IMR-90 (cell line): ENCODE data around the gene WNT6. TPM values are rescaled to one million over a fixed set of nuclear protein-coding genes. Genes with fewer than 3 reads are reported as not detected.

Source experiments
- ATAC-seq: fragments of 200-7000 bp; cut with Tn5 transposase; 2 replicates; pipeline ENCODE4 v1.9.1; 2020; ENCODE audit warnings: low read depth, mild to moderate bottlenecking, moderate library complexity
- BruUV-seq: library from RNA; stranded (reverse); fragments of 400-500 nt; replicated peaks from 2 replicates; lab custom pipeline; 2021; lab: Mats Ljungman, UMichigan
- CTCF ChIA-PET: fragments of 300-600 bp; formaldehyde crosslinking; extraction: SDS; loops from one replicate; lab custom pipeline; 2021; ENCODE audit warnings: antibody characterized with exemption; lab: Yijun Ruan, JAX
- POLR2A ChIA-PET: fragments of 300-600 bp; sonication (Branson Sonifier 250); formaldehyde crosslinking; loops from one replicate; lab custom pipeline; 2022; ENCODE audit warnings: antibody characterized with exemption; ENCODE audit not compliant: unreplicated experiment; lab: Charles Lee
- DNase-seq: peaks from one replicate; pipeline ENCODE4 v3.0.0; 2013
- H2AFZ ChIP-seq: replicated peaks from 2 replicates; pipeline ENCODE3; 2013; ENCODE audit warnings: low read length, mild to moderate bottlenecking; ENCODE audit not compliant: poor library complexity
- H2AK5ac ChIP-seq: 2 replicates; pipeline ENCODE4 v1.6.1; 2013; ENCODE audit warnings: low read depth, low read length, inconsistent platforms
- H2AK9ac ChIP-seq: replicated peaks from 2 replicates; pipeline ENCODE3; 2013; ENCODE audit warnings: mild to moderate bottlenecking, low read depth, low read length, moderate library complexity; ENCODE audit not compliant: poor library complexity
- H2BK120ac ChIP-seq: 2 replicates; pipeline ENCODE4 v1.6.1; 2013; ENCODE audit warnings: low read depth, low read length, inconsistent platforms
- H2BK15ac ChIP-seq: 3 replicates; pipeline ENCODE4 v1.6.1; 2013; ENCODE audit warnings: low read depth, low read length, inconsistent platforms
- H2BK20ac ChIP-seq: 2 replicates; pipeline ENCODE4 v1.6.1; 2013; ENCODE audit warnings: low read depth, mild to moderate bottlenecking, inconsistent platforms, low read length, moderate library complexity
- H2BK5ac ChIP-seq: 2 replicates; pipeline ENCODE4 v1.6.1; 2013; ENCODE audit warnings: mild to moderate bottlenecking, low read depth, low read length, inconsistent platforms; ENCODE audit not compliant: poor library complexity, severe bottlenecking
- H3K14ac ChIP-seq: replicated peaks from 2 replicates; pipeline ENCODE4 v1.6.1; 2013; ENCODE audit warnings: low read depth, low read length, inconsistent platforms
- H3K18ac ChIP-seq: 2 replicates; pipeline ENCODE4 v1.6.1; 2013; ENCODE audit warnings: low read depth, low read length, control low read depth
- H3K23ac ChIP-seq: 2 replicates; pipeline ENCODE4 v1.6.1; 2013; ENCODE audit warnings: low read depth, low read length, inconsistent platforms
- H3K27ac ChIP-seq: 2 replicates; pipeline ENCODE4 v1.5.1; 2013; ENCODE audit warnings: mild to moderate bottlenecking, control low read depth, low read length; ENCODE audit not compliant: insufficient read depth
- H3K27me3 ChIP-seq: 2 replicates; pipeline ENCODE4 v1.6.1; 2013; ENCODE audit warnings: low read length; ENCODE audit not compliant: control insufficient read depth, insufficient read depth
- H3K36me3 ChIP-seq: 2 replicates; pipeline ENCODE4 v1.6.1; 2013; ENCODE audit warnings: low read length, mixed read lengths; ENCODE audit not compliant: control insufficient read depth, insufficient read depth
- H3K4ac ChIP-seq: 2 replicates; pipeline ENCODE4 v1.6.1; 2013; ENCODE audit warnings: low read depth, low read length, inconsistent platforms
- H3K4me1 ChIP-seq: 2 replicates; pipeline ENCODE4 v1.6.1; 2013; ENCODE audit warnings: low read length, mixed read lengths; ENCODE audit not compliant: control insufficient read depth, insufficient read depth
- H3K4me2 ChIP-seq: 2 replicates; pipeline ENCODE4 v1.6.1; 2013; ENCODE audit warnings: low read depth, mild to moderate bottlenecking, control low read depth, low read length, moderate library complexity
- H3K4me3 ChIP-seq: 2 replicates; pipeline ENCODE4 v1.5.1; 2013; ENCODE audit warnings: low read depth, mild to moderate bottlenecking, control low read depth, low read length, moderate library complexity; ENCODE audit not compliant: insufficient read depth
- H3K56ac ChIP-seq: 2 replicates; pipeline ENCODE4 v1.6.1; 2013; ENCODE audit warnings: low read length, inconsistent platforms; ENCODE audit not compliant: insufficient read depth; ENCODE audit errors: extremely low read depth
- H3K79me1 ChIP-seq, 2 experiments: 2 replicates each; pipeline ENCODE4 v1.6.1; 2013; ENCODE audit warnings: low read length in 2 of 2, inconsistent platforms in 1 of 2, low read depth in 1 of 2
- H3K9ac ChIP-seq: 2 replicates; pipeline ENCODE4 v1.6.1; 2013; ENCODE audit warnings: low read depth, low read length, control low read depth
- H3K9me1 ChIP-seq: 2 replicates; pipeline ENCODE4 v1.6.1; 2013; ENCODE audit warnings: low read length, inconsistent platforms; ENCODE audit not compliant: insufficient read depth
- H3K9me3 ChIP-seq: 2 replicates; pipeline ENCODE4 v1.6.1; 2013; ENCODE audit warnings: low read length; ENCODE audit not compliant: control insufficient read depth, insufficient read depth
- H4K20me1 ChIP-seq: 2 replicates; pipeline ENCODE4 v1.6.1; 2013; ENCODE audit warnings: low read length, inconsistent platforms; ENCODE audit not compliant: insufficient read depth
- H4K5ac ChIP-seq: 2 replicates; pipeline ENCODE4 v1.6.1; 2013; ENCODE audit warnings: mild to moderate bottlenecking, low read depth, low read length, control low read depth
- H4K8ac ChIP-seq, 2 experiments: 2 replicates each; pipeline ENCODE4 v1.6.1; 2013; ENCODE audit warnings: low read depth in 2 of 2, low read length in 2 of 2, control low read depth in 1 of 2, inconsistent platforms in 1 of 2
- H4K91ac ChIP-seq: 2 replicates; pipeline ENCODE4 v1.6.1; 2013; ENCODE audit warnings: low read depth, low read length, inconsistent platforms; ENCODE audit not compliant: insufficient read depth
- BHLHE40 ChIP-seq: fragments of 150-350 bp; IDR thresholded peaks from 2 replicates; pipeline ENCODE4 v1.6.1; 2016; ENCODE audit warnings: mild to moderate bottlenecking, low read depth, low read length
- CEBPB ChIP-seq: IDR thresholded peaks from 2 replicates; pipeline ENCODE4 v1.6.1; 2012; ENCODE audit warnings: low read depth, low read length, improper control_type of control experiment
- CHD1 ChIP-seq: IDR thresholded peaks from 2 replicates; pipeline ENCODE4 v1.6.1; 2012; ENCODE audit warnings: low read depth, low read length, improper control_type of control experiment
- CTCF ChIP-seq: conservative IDR thresholded peaks from 2 replicates; pipeline ENCODE4 v1.5.1; 2012; ENCODE audit warnings: mild to moderate bottlenecking, low read depth, low read length, improper control_type of control experiment
- ELK1 ChIP-seq: fragments of 150-350 bp; IDR thresholded peaks from 2 replicates; pipeline ENCODE4 v1.6.1; 2016; ENCODE audit warnings: low read depth, mild to moderate bottlenecking, low read length, moderate library complexity, borderline replicate concordance
- FOS ChIP-seq: fragments of 150-350 bp; IDR thresholded peaks from 2 replicates; pipeline ENCODE4 v1.6.1; 2016; ENCODE audit warnings: low read depth, low read length
- MAFK ChIP-seq: IDR thresholded peaks from 2 replicates; pipeline ENCODE4 v1.6.1; 2012; ENCODE audit warnings: low read depth, low read length, improper control_type of control experiment
- MAZ ChIP-seq: IDR thresholded peaks from 2 replicates; pipeline ENCODE4 v1.6.1; 2012; ENCODE audit warnings: low read depth, mild to moderate bottlenecking, low read length, improper control_type of control experiment, moderate library complexity, borderline replicate concordance
- MXI1 ChIP-seq: IDR thresholded peaks from 2 replicates; pipeline ENCODE4 v1.6.1; 2012; ENCODE audit warnings: low read depth, mild to moderate bottlenecking, low read length, moderate library complexity, borderline replicate concordance
- NFE2L2 ChIP-seq: fragments of 150-350 bp; IDR thresholded peaks from 2 replicates; pipeline ENCODE4 v1.6.1; 2016; ENCODE audit warnings: low read depth, mild to moderate bottlenecking, low read length
- POLR2A ChIP-seq: IDR thresholded peaks from 2 replicates; pipeline ENCODE4 v1.6.1; 2012; ENCODE audit warnings: mild to moderate bottlenecking, low read depth, low read length
- RAD21 ChIP-seq: IDR thresholded peaks from 2 replicates; pipeline ENCODE4 v1.6.1; 2012; ENCODE audit warnings: low read length, improper control_type of control experiment
- RCOR1 ChIP-seq: IDR thresholded peaks from 2 replicates; pipeline ENCODE4 v1.6.1; 2012; ENCODE audit warnings: mild to moderate bottlenecking, low read length, improper control_type of control experiment; ENCODE audit not compliant: insufficient replicate concordance
- SMC3 ChIP-seq: fragments of 150-350 bp; IDR thresholded peaks from 2 replicates; pipeline ENCODE4 v1.6.1; 2016; ENCODE audit warnings: low read depth, mild to moderate bottlenecking, antibody characterized with exemption, low read length, moderate library complexity
- USF2 ChIP-seq: fragments of 150-350 bp; IDR thresholded peaks from 2 replicates; pipeline ENCODE4 v1.6.1; 2017; ENCODE audit warnings: mild to moderate bottlenecking, antibody characterized with exemption, low read length, low read depth
- WGBS, 2 experiments: methylation state at CpG; one replicate each; pipeline versions ENCODE4 v1.1.5 to v1.1.7; 2013; ENCODE audit warnings: missing lambda C conversion rate in 2 of 2; ENCODE audit not compliant: insufficient read length in 1 of 2; ENCODE audit errors: extremely low coverage in 2 of 2; 5-methylcytosine and 5-hydroxymethylcytosine counted together
- dilution Hi-C: fragments of 300-500 bp; cut with HindIII; formaldehyde crosslinking; loops from one replicate; pipeline ENCODE4 v1.14.3; 2018; ENCODE audit warnings: low sequenced_read_pairs; ENCODE audit not compliant: unreplicated experiment
- in situ Hi-C: fragments of 300-500 bp; cut with MboI; formaldehyde crosslinking; loops from 3 replicates; pipeline ENCODE4 v1.14.3; 2019; ENCODE audit warnings: low sequenced_read_pairs, inconsistent platforms, mixed read lengths
- intact Hi-C: fragments of 100-400 bp; cut with micrococcal nuclease; formaldehyde crosslinking; loops from 2 replicates; pipeline ENCODE4 v1.10.0; 2022
- polyA plus RNA-seq, 3 experiments: library from polyadenylated mRNA; depleted of rRNA; stranded (reverse); fragments of >200 nt; gene quantifications; 2 replicates each; pipeline ENCODE4 v1.2.3, GENCODE V29; 2012; ENCODE audit warnings: low replicate concordance in 1 of 3
- total RNA-seq: library from RNA; depleted of rRNA; stranded (reverse); fragments of >200 nt; gene quantifications from 2 replicates; pipeline ENCODE4 v1.2.3, GENCODE V29; 2012

Gene WNT6
- total and polyA plus RNA-seq, 2 of the 4 experiments (the other 2 are of a cell fraction), result not detected

GRCh38 chr2:218892693-218893348 lies 33.2 kb downstream of the WNT6 start:
- DNase-seq, result peak; percentile 45
- POLR2A ChIA-PET, result no interaction called here
- TF ChIP-seq MXI1 (peak; percentile 36; the same call in 1 of the 2 replicates), ELK1 (no peak), USF2 (no peak), CHD1 (no peak), FOS (no peak), SMC3 (no peak), POLR2A (no peak), BHLHE40 (peak; percentile 72), MAFK (no peak), CEBPB (no peak), NFE2L2 (no peak), RAD21 (no peak), MAZ (no peak; the same call in 1 of the 2 replicates), CTCF (peak; percentile 37; the same call in 1 of the 2 replicates), RCOR1 (no peak)

More at GRCh38 chr2:218892693-218893348, 33.2 kb downstream of the WNT6 start:
- WGBS, 2 experiments, result 2% methylated on average over 32 of the region's 72 CpGs; no CpG with 5 or more reads in 1 of the 2 experiments
- Histone ChIP-seq H4K5ac (no peak overlapping the region), H3K4me1 (peaks cover 5% of the 10 kb centered on the region; the same call in 1 of the 2 replicates), H3K27ac (no peak overlapping the region), H3K18ac (no peak overlapping the region), H2AK9ac (peak overlapping the region; percentile 43), H3K79me1 (no peaks in the 10 kb centered on the region), H4K8ac (no peak overlapping the region), H2BK120ac (no peak overlapping the region), H3K4me3 (peak overlapping the region; percentile 18; the same call in 1 of the 2 replicates), H2BK20ac (no peak overlapping the region), H2BK15ac (no peak overlapping the region), H3K23ac (no peak overlapping the region), H3K36me3 (no peaks in the 10 kb centered on the region), H3K14ac (no peak overlapping the region), H3K9me1 (no peaks in the 10 kb centered on the region), H4K20me1 (peaks cover 4% of the 10 kb centered on the region; the same call in 1 of the 2 replicates), H3K4me2 (peak overlapping the region; percentile 76; the same call in 1 of the 2 replicates), H3K4ac (no peak overlapping the region), H2AK5ac (no peak overlapping the region), H4K91ac (no peak overlapping the region), H2BK5ac (no peak overlapping the region), H3K9ac (no peak overlapping the region), H3K27me3 (peaks cover 82% of the 10 kb centered on the region), H3K9me3 (no peaks in the 10 kb centered on the region; the same call in none of the 2 replicates), H3K56ac (no peak overlapping the region), H2AFZ (peak overlapping the region; percentile 85)
- intact Hi-C loops (no loop called here), dilution Hi-C loops (no loop called here), in situ Hi-C loops (no loop called here)
- peak; percentile 88 for ATAC-seq
- CTCF ChIA-PET, result interaction anchor here (0.7 kb wide), 1 partner anchor 147 kb away, joined by 3 read pairs; no protein-coding TSS in a partner anchor
- no TSS peak for BruUV-seq
